HepG2 (cell line): ENCODE data around the gene PARD3. TPM values are rescaled to one million over a fixed set of nuclear protein-coding genes. Genes with fewer than 3 reads are reported as not detected.

Experiments used
- ATAC-seq: fragments of 200-7000 bp; cut with Tn5 transposase; 3 replicates; pipeline ENCODE4 v1.9.1; 2020; ENCODE audit warnings: mild to moderate bottlenecking, moderate library complexity
- BruUV-seq: library from RNA; stranded (reverse); fragments of 400-500 nt; replicated peaks from 2 replicates; lab custom pipeline; 2021; lab: Mats Ljungman, UMichigan
- CTCF ChIA-PET: fragments of 300-600 bp; formaldehyde crosslinking; extraction: SDS; loops from one replicate; lab custom pipeline; 2021; ENCODE audit warnings: low total read pairs, inconsistent platforms, low intra/inter-chr PET ratio; lab: Yijun Ruan, JAX
- POLR2A ChIA-PET: fragments of 350-600 bp; sonication (Branson Sonifier 250); formaldehyde crosslinking; loops from one replicate; lab custom pipeline; 2020; ENCODE audit warnings: antibody characterized with exemption, inconsistent platforms; lab: Yijun Ruan, JAX
- DNase-seq: peaks from one replicate; pipeline ENCODE4 v3.0.0-alpha.2; 2015; ENCODE audit warnings: low spot score
- FAIRE-seq: peaks from 3 replicates; lab custom pipeline; 2011; peaks lifted over from hg19 to GRCh38; lab: Jason Lieb, UNC
- H2AFZ ChIP-seq: one replicate; pipeline ENCODE4 v1.6.1; 2011; ENCODE audit warnings: low read length, inconsistent platforms
- H3K27ac ChIP-seq: fragments of 300-600 bp; 3 replicates; pipeline ENCODE4 v1.8.0; 2011; ENCODE audit warnings: mixed run types, mild to moderate bottlenecking, mixed read lengths, low read length, inconsistent platforms; ENCODE audit not compliant: insufficient read depth; ENCODE audit errors: extremely low read length
- H3K27me3 ChIP-seq, 2 experiments: fragments of 200-600 bp in 1 of 2; 2 replicates in 1 of 2; 3 replicates in 1 of 2; pipeline versions ENCODE4 v1.6.0 to v1.8.0; 2011; ENCODE audit warnings: low read length in 2 of 2, mild to moderate bottlenecking in 2 of 2, moderate library complexity in 2 of 2, inconsistent platforms in 1 of 2; ENCODE audit not compliant: insufficient read depth in 2 of 2, control insufficient read depth in 1 of 2
- H3K36me3 ChIP-seq, 2 experiments: fragments of 200-600 bp in 1 of 2; replicated peaks in 1 of 2; 2 replicates in 1 of 2; 3 replicates in 1 of 2; pipeline versions ENCODE4 v1.5.1 to v1.8.0; 2011; ENCODE audit warnings: low read length in 2 of 2, inconsistent platforms in 1 of 2; ENCODE audit not compliant: insufficient read depth in 2 of 2, control insufficient read depth in 1 of 2
- H3K4me1 ChIP-seq: 2 replicates; pipeline ENCODE4 v1.5.1; 2012; ENCODE audit warnings: low read length, inconsistent platforms; ENCODE audit not compliant: insufficient read depth
- H3K4me2 ChIP-seq: 2 replicates; pipeline ENCODE4 v1.6.0; 2011; ENCODE audit warnings: low read depth, low read length, inconsistent platforms
- H3K4me3 ChIP-seq, 3 experiments: fragments of 200-600 bp in 1 of 3; sonication (generic), shearing (Covaris generic) in 1 of 3; replicated peaks in 1 of 3; 2 replicates each; pipeline ENCODE4 v1.5.1; 2011 to 2016; ENCODE audit warnings: low read length in 3 of 3, inconsistent platforms in 2 of 3, low read depth in 2 of 3, mild to moderate bottlenecking in 2 of 3, control low read depth in 1 of 3, mixed read lengths in 1 of 3; ENCODE audit not compliant: insufficient read depth in 1 of 3
- H3K79me2 ChIP-seq: one replicate; pipeline ENCODE4 v1.6.1; 2011; ENCODE audit warnings: low read length, inconsistent platforms; ENCODE audit not compliant: insufficient read depth
- H3K9ac ChIP-seq: 2 replicates; pipeline ENCODE4 v1.6.0; 2011; ENCODE audit warnings: mild to moderate bottlenecking, low read depth, low read length, inconsistent platforms; ENCODE audit not compliant: insufficient read depth
- H3K9me3 ChIP-seq: 2 replicates; pipeline ENCODE4 v1.5.1; 2012; ENCODE audit warnings: mild to moderate bottlenecking, low read length
- H4K20me1 ChIP-seq: 2 replicates; pipeline ENCODE4 v1.6.0; 2011; ENCODE audit warnings: inconsistent platforms, mild to moderate bottlenecking, low read length, moderate library complexity; ENCODE audit not compliant: insufficient read depth
- ATAD3A ChIP-seq: sonication (generic); formaldehyde crosslinking; IDR thresholded peaks from 2 replicates; pipeline ENCODE4 v1.4.0; 2020; ENCODE audit warnings: missing genetic modification reagents
- ATF2 ChIP-seq: sonication (generic); formaldehyde crosslinking; IDR thresholded peaks from 2 replicates; pipeline ENCODE4 v1.4.0; 2020; ENCODE audit warnings: missing genetic modification reagents
- ATM ChIP-seq: fragments of 450-650 bp; IDR thresholded peaks from 2 replicates; pipeline ENCODE4 v1.7.1; 2017; ENCODE audit warnings: mild to moderate bottlenecking, borderline replicate concordance
- CENPT ChIP-seq: sonication (generic); formaldehyde crosslinking; IDR thresholded peaks from 2 replicates; pipeline ENCODE4 v1.8.0; 2022; ENCODE audit warnings: low read depth, mild to moderate bottlenecking, moderate library complexity, missing genetic modification reagents
- CREB3 ChIP-seq: sonication (generic); formaldehyde crosslinking; IDR thresholded peaks from 2 replicates; pipeline ENCODE4 v1.5.0; 2020; ENCODE audit warnings: missing genetic modification reagents
- GABPB1 ChIP-seq: IDR thresholded peaks from 2 replicates; pipeline ENCODE4 v1.6.1; 2016; ENCODE audit warnings: mild to moderate bottlenecking, missing genetic modification reagents, moderate library complexity, missing compliant biosample characterization
- PITX1 ChIP-seq: sonication (generic); formaldehyde crosslinking; IDR thresholded peaks from 2 replicates; pipeline ENCODE4 v1.5.1; 2020; ENCODE audit warnings: mild to moderate bottlenecking, missing genetic modification reagents
- SRF ChIP-seq: IDR thresholded peaks from 2 replicates; pipeline ENCODE4 v1.6.1; 2011; ENCODE audit warnings: mild to moderate bottlenecking, low read depth, low read length, moderate library complexity
- TFDP1 ChIP-seq: IDR thresholded peaks from 2 replicates; pipeline ENCODE4 v1.6.1; 2016; ENCODE audit warnings: missing compliant biosample characterization, missing genetic modification reagents, borderline replicate concordance
- ZBTB42 ChIP-seq: sonication (generic); formaldehyde crosslinking; IDR thresholded peaks from 2 replicates; pipeline ENCODE4 v1.5.0; 2020; ENCODE audit warnings: mild to moderate bottlenecking, missing genetic modification reagents
- ZNF335 ChIP-seq: sonication (generic); formaldehyde crosslinking; IDR thresholded peaks from 2 replicates; pipeline ENCODE4 v1.4.0; 2020; ENCODE audit warnings: missing genetic modification reagents
- ZNF501 ChIP-seq: sonication (generic); formaldehyde crosslinking; IDR thresholded peaks from 2 replicates; pipeline ENCODE4 v1.5.1; 2020; ENCODE audit warnings: mild to moderate bottlenecking, moderate library complexity, missing genetic modification reagents
- ZNF510 ChIP-seq: sonication (generic); formaldehyde crosslinking; IDR thresholded peaks from 2 replicates; pipeline ENCODE4 v1.4.0; 2020; ENCODE audit warnings: low read depth, mild to moderate bottlenecking, missing genetic modification reagents
- ZNF512B ChIP-seq: sonication (generic); formaldehyde crosslinking; IDR thresholded peaks from 2 replicates; pipeline ENCODE4 v1.5.1; 2020; ENCODE audit warnings: missing genetic modification reagents, mild to moderate bottlenecking, borderline replicate concordance
- ZNF607 ChIP-seq: sonication (generic); formaldehyde crosslinking; IDR thresholded peaks from 2 replicates; pipeline ENCODE4 v1.5.1; 2020; ENCODE audit warnings: missing genetic modification reagents, mild to moderate bottlenecking, borderline replicate concordance
- ZNF616 ChIP-seq: sonication (generic); formaldehyde crosslinking; IDR thresholded peaks from 2 replicates; pipeline ENCODE4 v1.5.0; 2020; ENCODE audit warnings: low read depth, mild to moderate bottlenecking, missing genetic modification reagents
- WGBS: methylation state at CpG from one replicate; pipeline ENCODE4 v1.1.6; 2017; ENCODE audit warnings: low lambda C conversion rate; 5-methylcytosine and 5-hydroxymethylcytosine counted together
- in situ Hi-C: cut with HindIII; loops from 2 replicates; pipeline ENCODE4 v1.10.0; 2017; ENCODE audit warnings: low pct_unique_long_range_greater_than_20kb; ENCODE audit not compliant: extremely low pct_ligation_motif_present
- intact Hi-C: fragments of 100-400 bp; cut with micrococcal nuclease; formaldehyde crosslinking; loops from one replicate; pipeline ENCODE4 v1.10.0; 2022; ENCODE audit not compliant: unreplicated experiment
- polyA plus RNA-seq, 8 experiments: library from polyadenylated mRNA; depleted of rRNA in 3 of 8; stranded (reverse) in 7 of 8; unstranded in 1 of 8; fragments of >200 nt; fragmentation: Illumina TruSeq in 4 of 8; extraction: Trizol in 4 of 8; gene quantifications; 2 replicates each; pipeline versions ENCODE4 v1.2.1 to v1.2.3, GENCODE V29; 2011 to 2016; ENCODE audit warnings: low read depth in 4 of 8, missing spikeins in 1 of 8, mixed read lengths in 1 of 8; ENCODE audit not compliant: insufficient read depth in 1 of 8
- total RNA-seq, 5 experiments: library from RNA; depleted of rRNA; stranded (reverse); fragments of >200 nt; fragmentation: Illumina TruSeq; extraction: Trizol; gene quantifications; 2 replicates each; pipeline ENCODE4 v1.2.3, GENCODE V29; 2016; ENCODE audit warnings: low read depth in 1 of 5

The PARD3 gene
- total and polyA plus RNA-seq, 2 of the 13 experiments (the other 11 are each of a cell fraction or from before 2014, with no cell fraction given) = 40.9 to 60.0 TPM

- DNase-seq = no peak
- WGBS = 89% methylated on average over 3 of the region's 3 CpGs
- CTCF ChIA-PET = no interaction called here
Measured at GRCh38 chr10:34465678-34466077, 349.4 kb downstream of the PARD3 start.

GRCh38 chr10:34464591-34464990 is 350.5 kb downstream of the PARD3 start:
- no peak for ATAC-seq
- no peak overlapping the region for H3K27ac ChIP-seq
- no TSS peak for BruUV-seq

More at GRCh38 chr10:34465678-34466077, 349.4 kb downstream of the PARD3 start:
- Histone ChIP-seq H3K36me3 (peaks cover 5 to 17% of the 10 kb centered on the region in 2 experiments; a peak in 3 of 5 replicates), H4K20me1 (no peaks in the 10 kb centered on the region), H3K9ac (no peak overlapping the region), H3K4me3 (no peak overlapping the region), H3K9me3 (no peaks in the 10 kb centered on the region), H3K4me2 (no peak overlapping the region), H2AFZ (no peak overlapping the region), H3K27me3 (no peaks in the 10 kb centered on the region; a peak in 1 of 5 replicates), H3K4me1 (peaks cover 10% of the 10 kb centered on the region), H3K27ac (no peak overlapping the region), H3K79me2 (no peaks in the 10 kb centered on the region)
- ATAC-seq (no peak), FAIRE-seq (no peak)
- intact Hi-C loops (no loop called here), in situ Hi-C loops (no loop called here)
- no peak for TF ChIP-seq ZNF501 (CRISPR knock-in tag)
- TF ChIP-seq ZNF510 (CRISPR knock-in tag) = no peak
- TF ChIP-seq GABPB1 = no peak
- no peak for TF ChIP-seq ZNF616 (CRISPR knock-in tag)
- no peak for TF ChIP-seq ZNF335
- TF ChIP-seq ZBTB42 (CRISPR knock-in tag) = no peak
- POLR2A ChIA-PET = no interaction called here
- BruUV-seq = no TSS peak

More at GRCh38 chr10:34464591-34464990, 350.5 kb downstream of the PARD3 start:
- ChIA-PET CTCF (no interaction called here), POLR2A (no interaction called here)
- in situ Hi-C loops = no loop called here
- Histone ChIP-seq H3K79me2 (no peaks in the 10 kb centered on the region), H3K4me3 (no peak overlapping the region), H3K27me3 (no peaks in the 10 kb centered on the region; a peak in 1 of 5 replicates), H3K4me2 (no peak overlapping the region), H3K9ac (no peak overlapping the region), H3K4me1 (no peaks in the 10 kb centered on the region), H3K36me3 (peaks cover 4 to 12% of the 10 kb centered on the region in 2 experiments; a peak in 3 of 5 replicates), H2AFZ (no peak overlapping the region), H4K20me1 (no peaks in the 10 kb centered on the region), H3K9me3 (no peaks in the 10 kb centered on the region)
- FAIRE-seq (no peak), DNase-seq (no peak)
- TF ChIP-seq PITX1 (CRISPR knock-in tag) = no peak
- no peak for TF ChIP-seq ZNF512B (CRISPR knock-in tag)
- TF ChIP-seq ZNF607 (CRISPR knock-in tag) = no peak
- no peak for TF ChIP-seq ATM
- TF ChIP-seq TFDP1 (CRISPR knock-in tag) = no peak
- no peak for TF ChIP-seq SRF
- no peak for TF ChIP-seq CENPT (CRISPR knock-in tag)
- no peak for TF ChIP-seq ATF2 (CRISPR knock-in tag)
- TF ChIP-seq CREB3 (CRISPR knock-in tag) = no peak
- TF ChIP-seq ATAD3A (CRISPR knock-in tag) = no peak
- intact Hi-C loops = no loop called here
